LNCAP (cell line): Measurements from ENCODE around the gene RUNX3.

Experiments
- TF ChIP-seq, protein P1 (sequence below): fragments of 450-650 bp; IDR thresholded peaks from 2 replicates; pipeline ENCODE4 v1.5.1; 2017; ENCODE audit warnings: mild to moderate bottlenecking

Gene RUNX3

GRCh38 chr1:24903955-24904730 lies 25.9 kb downstream of the RUNX3 start:
- TF ChIP-seq, protein P1, sequence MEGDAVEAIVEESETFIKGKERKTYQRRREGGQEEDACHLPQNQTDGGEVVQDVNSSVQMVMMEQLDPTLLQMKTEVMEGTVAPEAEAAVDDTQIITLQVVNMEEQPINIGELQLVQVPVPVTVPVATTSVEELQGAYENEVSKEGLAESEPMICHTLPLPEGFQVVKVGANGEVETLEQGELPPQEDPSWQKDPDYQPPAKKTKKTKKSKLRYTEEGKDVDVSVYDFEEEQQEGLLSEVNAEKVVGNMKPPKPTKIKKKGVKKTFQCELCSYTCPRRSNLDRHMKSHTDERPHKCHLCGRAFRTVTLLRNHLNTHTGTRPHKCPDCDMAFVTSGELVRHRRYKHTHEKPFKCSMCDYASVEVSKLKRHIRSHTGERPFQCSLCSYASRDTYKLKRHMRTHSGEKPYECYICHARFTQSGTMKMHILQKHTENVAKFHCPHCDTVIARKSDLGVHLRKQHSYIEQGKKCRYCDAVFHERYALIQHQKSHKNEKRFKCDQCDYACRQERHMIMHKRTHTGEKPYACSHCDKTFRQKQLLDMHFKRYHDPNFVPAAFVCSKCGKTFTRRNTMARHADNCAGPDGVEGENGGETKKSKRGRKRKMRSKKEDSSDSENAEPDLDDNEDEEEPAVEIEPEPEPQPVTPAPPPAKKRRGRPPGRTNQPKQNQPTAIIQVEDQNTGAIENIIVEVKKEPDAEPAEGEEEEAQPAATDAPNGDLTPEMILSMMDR: no peak

DNA sequence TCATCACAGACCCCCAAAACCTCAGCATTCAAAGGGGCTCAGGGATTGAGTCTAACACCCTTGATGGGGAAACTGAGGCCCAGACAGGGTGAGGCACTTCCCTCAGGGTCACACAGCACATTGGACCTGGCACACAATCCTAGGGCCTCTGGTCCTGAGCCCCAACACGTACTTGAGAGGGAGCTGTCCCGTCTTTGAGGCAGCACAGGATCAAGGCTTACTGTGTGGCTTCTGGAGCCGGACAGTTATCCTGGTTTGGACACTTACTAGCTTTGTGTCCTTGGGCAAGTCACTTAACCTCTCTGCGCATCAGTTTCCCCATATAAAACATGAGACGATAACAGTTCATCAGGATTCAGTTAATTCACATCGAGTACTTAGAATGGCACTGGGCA lies 26.5 kb downstream of the RUNX3 start:
- TF ChIP-seq, protein P1: no peak

DNA sequence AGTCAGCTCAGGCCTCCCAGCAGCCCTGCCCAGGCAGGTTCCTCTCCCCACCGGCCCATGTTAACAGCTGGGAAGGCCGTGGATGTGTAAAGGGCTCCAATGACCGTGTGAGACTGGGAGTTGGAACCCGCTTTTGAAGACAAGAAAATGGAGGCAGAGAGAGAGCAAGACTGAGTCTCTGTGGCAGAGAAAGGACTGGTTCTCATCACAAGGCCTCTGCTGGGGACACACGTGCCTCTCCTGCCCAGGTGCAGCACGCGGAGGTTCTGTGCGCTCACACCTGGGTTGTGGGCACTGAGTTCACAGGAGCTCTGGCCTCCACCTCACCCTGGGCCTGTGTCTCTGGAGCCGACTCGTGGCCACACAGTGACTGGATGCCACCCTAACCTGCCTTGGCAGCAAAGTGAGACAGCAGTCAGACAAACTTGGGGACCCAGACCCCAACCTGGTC lies 27.0 kb downstream of the RUNX3 start:
- TF ChIP-seq, protein P1: no peak

- TF ChIP-seq, protein P1: no peak
Measured at GRCh38 chr1:24902471-24902891, 27.6 kb downstream of the RUNX3 start.

- TF ChIP-seq, protein P1: no peak
Measured at GRCh38 chr1:24901791-24902470, 28.1 kb downstream of the RUNX3 start.

GRCh38 chr1:24900985-24901781 lies 28.9 kb downstream of the RUNX3 start:
- TF ChIP-seq, protein P1: no peak

- TF ChIP-seq, protein P1: no peak
Measured at GRCh38 chr1:24900486-24900849, 29.6 kb downstream of the RUNX3 start.
